ENCODE measurements around the gene LCORL.

Gene LCORL

DNA sequence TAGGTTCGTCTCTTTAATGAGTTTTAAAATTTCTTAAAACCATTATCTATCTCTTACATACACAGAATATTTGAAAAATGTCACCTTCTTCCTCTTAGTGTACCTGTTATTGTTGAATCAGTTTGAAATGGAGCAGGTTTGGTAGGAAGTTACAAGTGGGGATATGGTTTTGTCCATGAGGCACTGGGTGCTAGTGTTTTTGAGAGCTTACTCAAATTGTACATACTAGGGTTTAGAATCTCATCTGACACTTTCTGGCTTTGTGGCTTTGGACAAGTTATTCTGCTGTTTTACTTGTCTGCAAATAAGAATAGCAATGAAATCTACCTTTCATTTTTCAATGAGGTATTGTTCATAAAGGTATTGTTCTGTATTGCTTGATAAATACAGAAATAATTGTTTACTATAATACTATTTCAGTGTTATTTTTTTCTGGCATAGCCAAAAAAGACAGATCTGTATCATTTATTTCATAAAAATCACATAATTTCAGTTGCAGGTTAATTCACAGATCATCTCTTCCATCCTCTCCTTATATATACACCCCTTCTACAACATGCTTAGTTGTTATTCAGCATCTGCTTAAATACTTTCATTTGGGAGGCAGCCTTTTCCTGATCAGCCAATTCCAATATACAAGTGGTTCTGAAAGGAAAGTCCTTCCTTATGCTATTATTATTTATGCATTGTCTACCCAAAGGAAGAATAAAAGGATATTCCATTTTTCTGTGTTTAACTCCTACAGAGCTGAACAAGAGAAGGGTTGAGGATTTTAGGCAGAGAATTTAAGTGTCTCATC lies 197.5 kb downstream of the LCORL start:
- DNase-seq = no peak

DNA sequence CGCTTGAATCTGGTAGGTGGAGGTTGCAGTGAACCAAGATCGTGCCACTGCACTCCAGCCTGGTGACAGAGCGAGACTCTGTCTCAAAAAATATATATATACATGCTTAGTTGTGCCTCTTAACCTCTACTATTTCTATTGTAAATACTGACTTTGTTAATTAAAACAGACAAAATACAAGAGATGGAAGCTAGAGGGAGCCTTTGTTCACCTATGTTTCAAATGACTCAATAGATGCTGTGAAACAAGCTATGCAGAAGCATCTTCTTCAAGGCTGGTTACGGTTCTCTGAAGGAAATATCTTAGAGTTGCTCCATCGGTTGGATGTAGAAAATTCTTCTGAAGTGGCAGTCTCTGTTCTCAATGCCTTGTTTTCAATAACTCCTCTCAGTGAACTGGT lies 204.5 kb downstream of the LCORL start:
- peak; percentile 62 for DNase-seq

DNA sequence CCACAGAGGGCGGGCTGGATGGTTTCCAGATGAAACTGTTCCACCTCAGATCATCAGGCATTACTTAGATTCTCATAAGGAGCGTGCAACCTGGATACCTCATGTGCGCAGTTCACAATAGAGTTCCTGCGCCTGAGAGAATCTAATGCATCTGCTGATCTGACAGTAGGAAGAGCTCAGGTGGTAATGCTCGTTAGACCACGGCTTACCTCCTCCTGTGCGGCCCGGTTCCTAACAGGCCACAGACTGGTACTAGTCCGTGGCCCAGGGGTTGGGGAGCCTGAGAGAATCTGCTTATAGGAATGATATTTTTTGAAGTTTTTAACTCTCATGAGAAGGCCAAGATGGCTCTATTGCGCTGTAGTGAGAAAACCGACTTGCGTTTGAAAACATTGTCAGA lies 205.4 kb downstream of the LCORL start:
- DNase-seq = no peak

DNA sequence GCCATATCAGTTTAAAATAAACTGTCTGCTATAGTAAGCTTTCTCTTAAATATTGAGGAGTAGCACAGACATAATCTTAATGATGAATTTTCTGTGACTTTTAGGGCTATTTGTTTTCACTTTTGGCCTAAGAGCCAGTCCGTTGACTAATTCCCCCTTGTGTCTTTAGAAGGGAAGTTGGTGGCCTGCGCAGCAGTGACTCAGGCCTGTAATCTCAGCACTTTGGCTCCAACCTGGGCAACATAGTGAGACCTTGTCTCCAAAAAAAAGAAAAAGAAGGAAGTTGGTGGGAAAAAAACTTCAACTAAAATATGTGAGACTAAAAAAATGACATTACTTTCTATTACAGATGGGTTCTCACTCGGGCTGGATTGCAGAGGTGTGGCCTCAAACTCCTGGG lies 207.4 kb downstream of the LCORL start:
- DNase-seq = peak; percentile 51

DNA sequence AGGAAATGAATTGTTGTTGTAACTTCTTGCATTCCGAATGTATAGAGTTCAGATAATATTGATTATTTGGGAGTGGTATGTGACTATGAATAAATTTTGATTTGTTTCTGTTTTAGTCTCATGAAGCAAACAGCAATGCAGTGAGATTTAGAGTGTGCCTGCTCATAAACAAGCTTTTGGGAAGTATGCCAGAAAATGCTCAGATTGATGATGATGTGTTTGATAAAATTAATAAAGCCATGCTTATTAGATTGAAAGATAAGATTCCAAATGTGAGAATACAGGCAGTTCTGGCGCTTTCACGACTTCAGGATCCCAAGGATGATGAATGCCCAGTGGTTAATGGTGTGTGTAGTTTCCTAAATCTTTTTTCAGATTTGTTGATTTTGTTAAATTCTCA lies 208.8 kb downstream of the LCORL start:
- DNase-seq = no peak

DNA sequence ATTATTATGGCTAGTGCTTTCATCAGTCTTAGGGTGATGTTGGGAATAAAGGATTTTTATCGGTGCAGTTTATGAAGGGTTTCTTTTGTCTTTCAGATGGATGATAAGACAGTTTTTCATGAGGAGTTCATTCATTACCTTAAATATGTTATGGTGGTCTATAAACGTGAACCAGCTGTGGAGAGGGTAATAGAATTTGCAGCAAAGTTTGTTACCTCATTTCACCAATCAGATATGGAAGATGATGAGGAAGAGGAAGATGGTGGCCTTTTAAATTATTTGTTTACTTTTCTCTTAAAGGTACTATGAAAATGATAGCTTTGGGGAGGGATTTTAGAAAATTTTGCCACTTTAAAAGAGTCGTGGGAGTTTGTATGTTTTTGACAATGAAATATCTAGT lies 209.4 kb downstream of the LCORL start:
- no peak for DNase-seq

DNA sequence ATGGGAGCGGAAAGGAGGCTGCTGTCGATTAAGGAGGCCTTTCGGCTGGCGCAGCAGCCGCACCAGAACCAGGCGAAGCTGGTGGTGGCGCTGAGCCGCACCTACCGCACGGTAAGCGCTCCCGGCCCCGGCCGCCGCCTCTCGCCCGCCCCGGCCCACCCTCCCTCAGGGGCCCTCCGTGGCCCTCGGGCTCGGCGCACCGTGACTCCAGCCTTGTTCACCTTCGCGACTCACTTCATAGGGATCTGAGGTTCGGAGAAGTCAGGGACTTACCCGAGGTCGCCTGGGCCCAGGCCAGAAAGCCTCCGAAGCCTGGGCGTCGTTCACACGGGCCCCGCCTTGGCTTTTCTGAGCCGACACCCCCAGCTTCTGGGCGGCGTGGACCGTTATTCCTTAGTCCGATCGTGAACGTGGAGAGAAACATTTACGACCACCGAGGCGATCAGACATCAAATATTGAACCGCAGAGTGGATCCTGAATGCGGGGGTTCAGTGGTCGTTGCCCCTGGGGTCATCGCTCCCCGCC lies 210.4 kb downstream of the LCORL start:
- DNase-seq = no peak

DNA sequence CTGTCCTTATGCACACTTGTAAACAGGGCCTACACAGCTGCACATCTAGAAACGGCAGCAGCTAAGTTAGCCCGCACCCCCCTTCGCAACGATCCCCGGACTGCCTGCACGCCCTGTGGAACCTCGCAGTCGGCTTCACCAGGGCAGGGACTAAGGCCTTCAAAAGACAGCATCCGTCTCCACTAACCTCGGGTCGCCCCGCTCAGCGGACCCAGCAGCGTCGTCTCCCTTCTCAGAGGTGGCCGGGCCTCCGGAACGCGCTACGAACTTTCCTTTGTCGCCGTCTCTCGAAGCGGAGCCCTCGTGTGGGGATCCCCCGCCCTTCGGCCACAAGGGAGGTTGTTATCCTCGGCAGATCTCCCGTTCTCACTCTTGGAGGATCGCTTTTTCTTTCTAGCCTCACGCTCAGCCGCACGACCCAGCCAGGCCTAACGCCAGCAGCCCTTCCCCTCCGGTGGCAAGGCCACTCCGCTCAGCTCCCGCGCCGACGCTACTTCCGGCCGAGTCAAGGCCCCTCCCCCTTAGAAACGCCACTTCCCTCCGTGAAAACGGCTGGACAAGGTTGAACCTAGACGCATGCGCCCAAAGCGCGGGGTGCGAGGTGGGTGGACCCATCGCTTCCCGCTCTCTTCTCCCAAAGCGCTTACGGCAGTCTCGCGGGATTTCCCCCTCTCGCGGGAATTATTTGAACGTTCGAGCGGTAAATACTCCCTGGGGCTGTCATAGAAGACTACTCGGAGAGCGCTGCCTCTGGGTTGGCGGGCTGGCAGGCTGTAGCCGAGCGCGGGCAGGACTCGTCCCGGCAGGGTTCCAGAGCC lies 211.1 kb downstream of the LCORL start, which contains the start of the genes DCAF16 and NCAPG:
TSS of gene DCAF16 (minus strand) at position 498 of the 818 bp plus-strand sequence. CDS start 6,616 bp downstream, outside the sequence.
TSS of gene NCAPG (plus strand) at position 720 of the 818 bp plus-strand sequence. CDS start 99 bp downstream, outside the sequence.
- DNase-seq = peak; percentile 99

DNA sequence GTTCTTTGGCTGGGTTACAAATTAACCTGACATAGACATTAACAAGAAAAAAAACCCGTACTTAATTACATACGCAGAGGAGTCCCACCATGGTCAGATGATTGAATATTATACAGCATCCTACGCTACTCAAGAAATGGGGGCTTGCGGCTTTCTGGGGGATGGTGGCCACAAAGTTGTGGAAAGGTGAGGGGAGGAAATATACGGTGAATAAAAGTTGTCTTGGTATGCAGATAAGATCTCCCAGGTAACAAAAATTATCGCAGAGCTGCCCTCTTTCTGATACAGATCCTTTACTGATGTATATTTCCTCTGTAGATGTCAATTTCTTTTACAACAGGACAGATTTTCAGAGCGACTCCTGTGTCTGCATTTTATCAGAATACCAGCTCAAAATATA lies 211.9 kb downstream of the LCORL start:
- DNase-seq = no peak

DNA sequence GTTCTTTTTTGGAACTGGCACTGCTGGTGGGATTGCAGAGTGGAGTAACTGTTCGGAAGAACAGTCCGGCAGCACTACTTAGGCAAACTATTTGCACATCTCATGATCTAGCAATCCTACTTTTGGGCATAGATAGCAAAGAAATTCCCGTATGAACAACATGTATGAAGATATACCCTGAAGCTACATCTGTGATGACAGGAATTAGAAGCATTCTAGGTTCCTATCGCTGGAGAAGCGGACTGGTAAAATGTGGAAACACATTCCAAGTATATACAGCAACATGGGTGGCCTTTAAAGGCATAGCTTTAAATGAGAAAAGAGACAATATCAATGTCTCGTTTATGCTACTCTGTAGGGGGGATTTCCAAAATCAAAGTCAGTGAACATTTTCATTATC lies 214.1 kb downstream of the LCORL start:
- DNase-seq = peak; percentile 29

DNA sequence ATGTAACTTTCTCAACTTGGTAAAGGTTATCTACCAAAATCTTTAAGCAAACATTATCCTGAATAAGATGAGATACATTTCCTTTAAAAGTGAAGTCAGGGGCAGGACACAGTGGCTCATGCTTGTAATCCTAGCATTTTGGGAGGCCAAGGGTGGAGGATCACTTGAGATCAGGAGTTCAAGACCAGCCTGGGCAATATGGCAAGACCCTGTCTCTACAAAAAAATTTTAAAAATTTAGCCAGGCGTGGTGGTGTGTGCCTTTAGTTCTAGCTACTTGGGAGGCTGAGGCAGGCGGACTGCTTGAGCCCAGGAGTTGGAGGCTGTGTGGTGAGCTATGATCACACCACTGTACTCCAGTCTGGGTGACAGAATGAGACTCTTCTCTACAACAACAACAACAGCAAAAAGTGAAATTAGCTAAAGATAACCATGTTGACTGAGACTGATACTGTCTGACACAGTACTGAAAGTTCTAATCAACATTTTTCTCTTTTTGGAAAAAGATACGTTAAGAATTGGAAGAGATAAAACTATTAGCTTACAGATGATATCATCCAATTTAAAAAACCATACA lies 215.9 kb downstream of the LCORL start:
- no peak for DNase-seq

DNA sequence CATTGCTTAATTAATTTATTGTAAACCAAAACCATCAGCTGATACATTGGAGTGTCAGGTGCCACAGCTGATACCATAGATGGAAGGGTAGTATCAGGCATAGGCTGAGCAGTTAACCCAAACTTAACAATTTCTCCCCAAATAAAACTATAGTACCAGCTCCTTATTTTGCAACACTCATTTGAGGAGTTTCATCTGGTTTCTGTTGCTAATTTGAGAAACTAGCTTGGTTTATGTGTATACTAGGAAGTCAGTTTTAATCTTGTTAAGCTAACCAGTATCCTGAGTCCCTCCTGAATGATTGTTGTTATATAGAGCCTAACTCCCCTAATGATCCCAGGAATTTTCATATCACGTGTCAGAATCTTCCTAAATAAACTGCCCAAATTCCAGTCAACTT lies 223.7 kb downstream of the LCORL start:
- no peak for DNase-seq

DNA sequence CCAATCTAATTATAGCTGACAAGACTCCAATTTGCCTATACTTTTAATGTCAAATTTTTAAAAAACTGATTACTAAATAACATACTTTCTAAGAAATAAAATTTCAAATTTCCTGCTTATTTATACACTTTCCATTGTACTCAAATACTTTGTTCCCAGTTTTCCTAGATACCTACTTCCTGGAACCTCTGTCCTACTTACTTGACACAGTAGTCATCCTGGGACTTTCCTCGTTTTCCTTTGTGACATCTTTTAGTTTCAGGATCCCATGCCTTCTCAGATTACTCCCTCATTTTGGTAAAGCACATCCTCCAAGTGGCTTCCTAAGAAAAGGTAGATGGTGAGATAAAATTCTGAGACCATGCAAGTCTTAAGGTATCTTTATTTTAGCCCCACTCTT lies 226.8 kb downstream of the LCORL start:
- no peak for DNase-seq
